Panc1 (cell line): Measurements from ENCODE around the gene ZNF292. TPM values are rescaled to one million over a fixed set of nuclear protein-coding genes. Genes with fewer than 3 reads are reported as not detected.

Experiments
- ATAC-seq: fragments of 200-7000 bp; cut with Tn5 transposase; 2 replicates; pipeline ENCODE4 v1.9.1; 2020; ENCODE audit warnings: mild to moderate bottlenecking, moderate library complexity
- BruUV-seq: library from RNA; stranded (reverse); fragments of 400-500 nt; replicated peaks from 2 replicates; lab custom pipeline; 2021; lab: Mats Ljungman, UMichigan
- CTCF ChIA-PET: fragments of 300-600 bp; sonication (Branson Sonifier 250); formaldehyde crosslinking; loops from one replicate; lab custom pipeline; 2022; ENCODE audit warnings: antibody characterized with exemption; lab: Charles Lee
- POLR2A ChIA-PET: fragments of 300-600 bp; sonication (Branson Sonifier 250); formaldehyde crosslinking; loops from one replicate; lab custom pipeline; 2022; ENCODE audit warnings: antibody characterized with exemption; lab: Charles Lee
- DNase-seq: peaks from one replicate; pipeline ENCODE4 v3.0.0-alpha.2; 2010; ENCODE audit warnings: low read depth, low spot score
- H3K27ac ChIP-seq: 2 replicates; pipeline ENCODE4 v1.5.1; 2011; ENCODE audit warnings: mild to moderate bottlenecking, low read length, inconsistent platforms
- H3K27me3 ChIP-seq: fragments of 200-500 bp; sonication (Bioruptor generic); 2 replicates; pipeline ENCODE4 v1.6.0; 2014; ENCODE audit warnings: low read length, inconsistent platforms; ENCODE audit not compliant: control insufficient read depth, insufficient read depth
- H3K36me3 ChIP-seq: fragments of 200-500 bp; sonication (Bioruptor generic); 2 replicates; pipeline ENCODE4 v1.5.1; 2014; ENCODE audit warnings: inconsistent platforms, mild to moderate bottlenecking, low read length, moderate library complexity; ENCODE audit not compliant: control insufficient read depth, insufficient read depth
- H3K4me1 ChIP-seq: 2 replicates; pipeline ENCODE4 v1.5.1; 2011; ENCODE audit warnings: inconsistent platforms, mild to moderate bottlenecking, low read length, moderate library complexity; ENCODE audit not compliant: control insufficient read depth, insufficient read depth
- H3K4me3 ChIP-seq, 2 experiments: 2 replicates each; pipeline ENCODE4 v1.5.1; 2011 to 2012; ENCODE audit warnings: low read depth in 2 of 2, low read length in 2 of 2, mild to moderate bottlenecking in 2 of 2, inconsistent platforms in 1 of 2, moderate library complexity in 1 of 2
- H3K9me3 ChIP-seq: fragments of 200-500 bp; sonication (Bioruptor generic); 2 replicates; pipeline ENCODE4 v1.5.1; 2014; ENCODE audit warnings: low read depth, mild to moderate bottlenecking, inconsistent platforms, low read length, moderate library complexity; ENCODE audit not compliant: control insufficient read depth, insufficient read depth
- CTCF ChIP-seq: fragments of 450-650 bp; IDR thresholded peaks from 2 replicates; pipeline ENCODE4 v1.5.1; 2017; ENCODE audit warnings: mild to moderate bottlenecking
- POLR2AphosphoS5 ChIP-seq: IDR thresholded peaks from 2 replicates; pipeline ENCODE4 v1.6.1; 2012; ENCODE audit warnings: mild to moderate bottlenecking, low read depth, low read length, moderate library complexity
- REST ChIP-seq, 2 experiments: IDR thresholded peaks; 2 replicates each; pipeline ENCODE4 v1.6.1; 2011 to 2012; ENCODE audit warnings: low read depth in 2 of 2, control low read depth in 1 of 2, low read length in 1 of 2, mild to moderate bottlenecking in 1 of 2, moderate library complexity in 1 of 2; ENCODE audit not compliant: insufficient read depth in 1 of 2
- SIN3A ChIP-seq: IDR thresholded peaks from 2 replicates; pipeline ENCODE4 v1.6.1; 2012; ENCODE audit warnings: low read depth, mild to moderate bottlenecking, low read length, moderate library complexity, borderline replicate concordance; ENCODE audit not compliant: insufficient read depth
- TCF7L2 ChIP-seq: IDR thresholded peaks from 2 replicates; pipeline ENCODE4 v1.6.1; 2011; ENCODE audit warnings: mild to moderate bottlenecking, low read depth, low read length, inconsistent platforms
- in situ Hi-C: cut with HindIII; loops from 2 replicates; pipeline ENCODE4 v1.10.0; 2016; ENCODE audit warnings: low sequenced_read_pairs, low pct_unique_long_range_greater_than_20kb
- intact Hi-C: fragments of 100-400 bp; cut with micrococcal nuclease; formaldehyde crosslinking; loops from one replicate; pipeline ENCODE4 v1.10.0; 2022; ENCODE audit not compliant: unreplicated experiment
- total RNA-seq: library from RNA; stranded (reverse); gene quantifications from one replicate; pipeline ENCODE4 v1.2.1, GENCODE V29; 2021; ENCODE audit not compliant: unreplicated experiment

Gene ZNF292
- total RNA-seq, 1 experiment from 2014 or later = 38.2 TPM

- ATAC-seq (no peak), DNase-seq (no peak)
- Histone ChIP-seq H3K27me3 (no peaks in the 10 kb centered on the region), H3K9me3 (no peaks in the 10 kb centered on the region), H3K27ac (no peak overlapping the region), H3K4me3 (no peak overlapping the region), H3K4me1 (no peaks in the 10 kb centered on the region), H3K36me3 (peaks cover 13% of the 10 kb centered on the region; the same call in 1 of the 2 replicates)
- in situ Hi-C loops (no loop called here), intact Hi-C loops (loop anchor here (10.0 kb wide), 1 partner anchor 71 kb away; the partner anchor contains the start of gene ZNF292)
- POLR2A ChIA-PET = no interaction called here
- TF ChIP-seq REST (IDR thresholded peaks at IDR 0.05; ENCODE audit: insufficient read depth in 1 of 2, low read depth in 2 of 2, low read length in 1 of 2) = no peak
- TF ChIP-seq SIN3A = no peak
- no TSS peak for BruUV-seq
- CTCF ChIA-PET = interaction anchor here (0.6 kb wide), 1 partner anchor 122 kb away, joined by 3 read pairs; no protein-coding TSS in a partner anchor
These were observed 70.1 kb downstream of the ZNF292 start for GRCh38 chr6:87225511-87225910.

GRCh38 chr6:87225937-87226336 lies 70.6 kb downstream of the ZNF292 start:
- H3K4me3 ChIP-seq = no peak overlapping the region
- POLR2A ChIA-PET = no interaction called here
- no peaks in the 10 kb centered on the region for H3K4me1 ChIP-seq
- no peak for TF ChIP-seq CTCF
- no peak for TF ChIP-seq TCF7L2
- TF ChIP-seq POLR2AphosphoS5 = no peak
- TF ChIP-seq SIN3A = no peak
- no peak for TF ChIP-seq REST (IDR thresholded peaks at IDR 0.05; ENCODE audit: insufficient read depth in 1 of 2, low read depth in 2 of 2, low read length in 1 of 2)
- in situ Hi-C loops (no loop called here), intact Hi-C loops (loop anchor here (10.0 kb wide), 1 partner anchor 71 kb away; the partner anchor contains the start of gene ZNF292)
- H3K27ac ChIP-seq = no peak overlapping the region
- ATAC-seq (no peak), DNase-seq (no peak)
- H3K36me3 ChIP-seq = peaks cover 13% of the 10 kb centered on the region; the same call in 1 of the 2 replicates
- no peaks in the 10 kb centered on the region for H3K27me3 ChIP-seq
- CTCF ChIA-PET = interaction anchor here (0.6 kb wide), 1 partner anchor 122 kb away, joined by 3 read pairs; no protein-coding TSS in a partner anchor
- H3K9me3 ChIP-seq = no peaks in the 10 kb centered on the region
- BruUV-seq = no TSS peak
